ENCODE data around the gene ABCG1.

Gene ABCG1

DNA sequence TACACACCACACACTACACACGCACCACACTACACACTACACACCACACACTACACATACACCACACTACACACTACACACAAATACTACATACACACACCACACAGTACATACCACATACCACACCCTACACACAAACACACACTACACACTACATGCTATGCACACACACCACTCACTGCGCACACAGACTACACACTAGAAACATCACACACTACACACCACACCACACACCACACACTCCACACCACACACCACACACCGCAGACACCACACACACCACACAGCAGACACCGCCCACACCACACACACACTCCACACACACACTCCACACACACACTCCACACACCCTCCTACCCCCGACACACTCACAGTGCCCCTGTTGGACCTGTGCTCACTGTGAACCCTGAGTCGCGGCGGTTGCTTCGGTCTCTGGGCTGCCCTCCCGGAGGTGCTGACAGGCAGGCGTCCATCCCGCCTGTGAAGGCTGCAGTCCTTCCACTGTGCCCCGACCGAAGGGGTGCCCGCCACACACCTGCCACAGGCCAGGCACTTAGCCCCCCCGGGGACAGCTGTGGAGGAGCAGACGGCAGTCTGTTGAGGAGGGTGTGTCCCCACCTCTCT lies 74.8 kb downstream of the ABCG1 start:
- no peak overlapping the region for H3K27ac ChIP-seq (ENCODE audit: low read length)
- H3F3A ChIP-seq (ENCODE audit: insufficient read depth, low read length): no peaks in the 10 kb centered on the region
- H3K4me2 ChIP-seq (ENCODE audit: low read depth, low read length): no peak overlapping the region
- H3K79me2 ChIP-seq (ENCODE audit: low read length): no peaks in the 10 kb centered on the region
- no peaks in the 10 kb centered on the region for H3K4me1 ChIP-seq (ENCODE audit: low read length)
- no peaks in the 10 kb centered on the region for H4K20me1 ChIP-seq (ENCODE audit: insufficient read depth, low read length)
- no peaks in the 10 kb centered on the region for H3K36me3 ChIP-seq (replicated peaks; ENCODE audit: insufficient read depth, low read length)
- H3K9ac ChIP-seq (ENCODE audit: low read length): no peak overlapping the region
- peaks cover 58% of the 10 kb centered on the region for H3K27me3 ChIP-seq (replicated peaks; ENCODE audit: insufficient read depth, low read length)
- no peak for TF ChIP-seq CTCF (IDR thresholded peaks at IDR 0.05; ENCODE audit: low read length)
- TF ChIP-seq EZH2phosphoT487 (IDR thresholded peaks at IDR 0.05; ENCODE audit: low read length): no peak
- no peak for TF ChIP-seq EZH2 (optimal IDR thresholded peaks at IDR 0.05; ENCODE audit: low read depth, low read length)
- H3K9me3 ChIP-seq (replicated peaks; ENCODE audit: insufficient read depth, low read length): no peaks in the 10 kb centered on the region
- no peak overlapping the region for H3K4me3 ChIP-seq (ENCODE audit: low read length)
- no peak for DNase-seq
- no peaks in the 10 kb centered on the region for H3K9me2 ChIP-seq (replicated peaks; ENCODE audit: insufficient read depth, low read length)
- no peak overlapping the region for H2AFZ ChIP-seq (ENCODE audit: low read length)

DNA sequence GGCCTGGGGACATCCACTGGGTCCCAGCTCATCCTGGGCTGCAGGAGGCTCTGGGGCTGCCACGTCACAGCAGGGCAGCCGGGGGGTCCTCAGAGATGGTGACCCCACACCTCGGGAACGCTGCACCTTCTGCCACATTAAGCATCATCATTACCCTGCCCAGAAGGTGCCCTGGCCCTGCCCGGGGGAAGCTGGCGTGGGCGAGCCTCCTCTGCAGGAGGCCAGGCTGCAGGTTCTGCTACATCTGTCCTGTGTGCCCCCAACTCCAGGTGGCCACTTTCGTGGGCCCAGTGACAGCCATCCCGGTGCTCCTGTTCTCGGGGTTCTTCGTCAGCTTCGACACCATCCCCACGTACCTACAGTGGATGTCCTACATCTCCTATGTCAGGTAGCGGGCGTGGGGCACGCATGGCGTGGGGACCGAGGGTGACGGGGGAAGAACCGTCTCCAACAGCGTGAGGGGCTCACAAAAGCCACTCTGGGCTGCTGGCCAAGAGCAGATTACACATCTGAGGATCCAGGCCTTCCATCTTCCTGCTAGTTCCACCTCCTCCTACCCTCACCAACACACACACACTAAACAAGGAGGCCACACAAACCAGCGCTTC lies 75.4 kb downstream of the ABCG1 start:
- H3K9me3 ChIP-seq (replicated peaks; ENCODE audit: insufficient read depth, low read length): no peaks in the 10 kb centered on the region
- H3K27me3 ChIP-seq (replicated peaks; ENCODE audit: insufficient read depth, low read length): peaks cover 58% of the 10 kb centered on the region
- no peak overlapping the region for H3K4me2 ChIP-seq (ENCODE audit: low read depth, low read length)
- no peak overlapping the region for H3K4me3 ChIP-seq (ENCODE audit: low read length)
- no peaks in the 10 kb centered on the region for H3K36me3 ChIP-seq (replicated peaks; ENCODE audit: insufficient read depth, low read length)
- no peaks in the 10 kb centered on the region for H4K20me1 ChIP-seq (ENCODE audit: insufficient read depth, low read length)
- H3K79me2 ChIP-seq (ENCODE audit: low read length): no peaks in the 10 kb centered on the region
- H3K4me1 ChIP-seq (ENCODE audit: low read length): no peaks in the 10 kb centered on the region
- no peak for TF ChIP-seq CTCF (IDR thresholded peaks at IDR 0.05; ENCODE audit: low read length)
- no peak for TF ChIP-seq EZH2phosphoT487 (IDR thresholded peaks at IDR 0.05; ENCODE audit: low read length)
- no peak for TF ChIP-seq EZH2 (optimal IDR thresholded peaks at IDR 0.05; ENCODE audit: low read depth, low read length)
- H3K27ac ChIP-seq (ENCODE audit: low read length): no peak overlapping the region
- no peak overlapping the region for H3K9ac ChIP-seq (ENCODE audit: low read length)
- H3F3A ChIP-seq (ENCODE audit: insufficient read depth, low read length): no peaks in the 10 kb centered on the region
- H3K9me2 ChIP-seq (replicated peaks; ENCODE audit: insufficient read depth, low read length): no peaks in the 10 kb centered on the region
- no peak for DNase-seq
- H2AFZ ChIP-seq (ENCODE audit: low read length): no peak overlapping the region

GRCh38 chr21:42295845-42296244 lies 76.9 kb downstream of the ABCG1 start:
- no peak overlapping the region for H3K4me2 ChIP-seq (ENCODE audit: low read depth, low read length)
- H3K27ac ChIP-seq (ENCODE audit: low read length): no peak overlapping the region
- H3K36me3 ChIP-seq (replicated peaks; ENCODE audit: insufficient read depth, low read length): no peaks in the 10 kb centered on the region
- H3K27me3 ChIP-seq (replicated peaks; ENCODE audit: insufficient read depth, low read length): peaks cover 59% of the 10 kb centered on the region
- no peak for DNase-seq
- no peaks in the 10 kb centered on the region for H3K9me3 ChIP-seq (replicated peaks; ENCODE audit: insufficient read depth, low read length)
- H3K4me1 ChIP-seq (ENCODE audit: low read length): no peaks in the 10 kb centered on the region
- no peaks in the 10 kb centered on the region for H3K9me2 ChIP-seq (replicated peaks; ENCODE audit: insufficient read depth, low read length)
- no peak overlapping the region for H3K9ac ChIP-seq (ENCODE audit: low read length)
- no peak overlapping the region for H2AFZ ChIP-seq (ENCODE audit: low read length)
- H3K79me2 ChIP-seq (ENCODE audit: low read length): no peaks in the 10 kb centered on the region
- H3K4me3 ChIP-seq (ENCODE audit: low read length): no peak overlapping the region
- H4K20me1 ChIP-seq (ENCODE audit: insufficient read depth, low read length): no peaks in the 10 kb centered on the region
- no peaks in the 10 kb centered on the region; the same call in 1 of the 2 replicates for H3F3A ChIP-seq (ENCODE audit: insufficient read depth, low read length)
- no peak for TF ChIP-seq EZH2phosphoT487 (IDR thresholded peaks at IDR 0.05; ENCODE audit: low read length)
- no peak for TF ChIP-seq CTCF (IDR thresholded peaks at IDR 0.05; ENCODE audit: low read length)
- TF ChIP-seq EZH2 (optimal IDR thresholded peaks at IDR 0.05; ENCODE audit: low read depth, low read length): no peak
